Vagina (tissue), 2 donors: ENCODE results near the gene TENM4.

Experiments
- POLR2A ChIP-seq, 2 donors: fragments of 450-650 bp; IDR thresholded peaks; one replicate each; pipeline ENCODE4 v1.6.1; 2017; ENCODE audit warnings: antibody characterized with exemption in 2 of 2, mild to moderate bottlenecking in 2 of 2, moderate library complexity in 2 of 2
- TF ChIP-seq, protein P1 (sequence below), 3 experiments: fragments of 450-650 bp in 2 of 3; fragments of 200-600 bp in 1 of 3; sonication (generic) in 1 of 3; IDR thresholded peaks; one replicate each; pipeline ENCODE4 v1.5.1; 2017 to 2019; ENCODE audit warnings: antibody characterized with exemption in 3 of 3, mild to moderate bottlenecking in 2 of 3, moderate library complexity in 2 of 3

DNA sequence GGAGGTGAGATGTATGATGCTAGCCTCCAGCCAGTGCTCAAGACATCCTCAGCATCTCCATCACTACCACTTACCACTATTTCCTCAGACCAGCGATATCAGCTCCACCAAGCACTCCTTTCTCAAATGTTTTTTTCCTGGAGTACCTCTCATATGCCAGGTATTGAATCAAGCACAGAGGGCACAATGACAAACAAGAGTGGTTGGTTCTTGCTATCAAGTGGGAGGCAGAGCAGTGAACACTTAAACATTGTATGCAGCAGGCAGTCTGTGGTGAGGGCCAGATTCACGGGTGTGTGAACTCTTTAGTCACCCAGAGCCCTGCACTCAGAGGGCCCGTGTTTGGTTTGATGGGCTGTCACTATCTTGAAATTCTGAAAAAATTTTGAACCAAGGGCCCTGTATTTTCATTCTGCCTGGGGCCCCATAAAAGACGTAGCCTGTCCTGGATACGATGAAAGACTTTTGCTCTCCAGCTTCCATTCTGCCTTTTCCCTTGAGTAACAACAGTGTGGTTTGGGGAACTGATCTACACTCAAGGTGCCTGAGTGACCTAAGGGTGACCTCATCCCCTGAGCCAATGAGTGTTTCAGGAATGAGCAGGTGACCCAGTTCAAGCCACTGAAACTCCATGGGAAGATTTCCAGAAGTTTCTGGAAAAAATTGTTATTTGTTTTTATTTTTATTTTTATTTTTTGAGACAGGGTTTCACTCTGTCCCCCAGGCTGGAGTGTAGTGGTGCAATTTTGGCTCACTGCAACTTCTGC lies 517.8 kb downstream of the TENM4 start:
- TF ChIP-seq, protein P1, sequence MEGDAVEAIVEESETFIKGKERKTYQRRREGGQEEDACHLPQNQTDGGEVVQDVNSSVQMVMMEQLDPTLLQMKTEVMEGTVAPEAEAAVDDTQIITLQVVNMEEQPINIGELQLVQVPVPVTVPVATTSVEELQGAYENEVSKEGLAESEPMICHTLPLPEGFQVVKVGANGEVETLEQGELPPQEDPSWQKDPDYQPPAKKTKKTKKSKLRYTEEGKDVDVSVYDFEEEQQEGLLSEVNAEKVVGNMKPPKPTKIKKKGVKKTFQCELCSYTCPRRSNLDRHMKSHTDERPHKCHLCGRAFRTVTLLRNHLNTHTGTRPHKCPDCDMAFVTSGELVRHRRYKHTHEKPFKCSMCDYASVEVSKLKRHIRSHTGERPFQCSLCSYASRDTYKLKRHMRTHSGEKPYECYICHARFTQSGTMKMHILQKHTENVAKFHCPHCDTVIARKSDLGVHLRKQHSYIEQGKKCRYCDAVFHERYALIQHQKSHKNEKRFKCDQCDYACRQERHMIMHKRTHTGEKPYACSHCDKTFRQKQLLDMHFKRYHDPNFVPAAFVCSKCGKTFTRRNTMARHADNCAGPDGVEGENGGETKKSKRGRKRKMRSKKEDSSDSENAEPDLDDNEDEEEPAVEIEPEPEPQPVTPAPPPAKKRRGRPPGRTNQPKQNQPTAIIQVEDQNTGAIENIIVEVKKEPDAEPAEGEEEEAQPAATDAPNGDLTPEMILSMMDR (IDR thresholded peaks at IDR 0.05) = no peak
- TF ChIP-seq POLR2A (IDR thresholded peaks at IDR 0.05) = no peak
